ENCODE data around the gene FAM89A. TPM values are rescaled to one million over a fixed set of nuclear protein-coding genes. Genes with fewer than 3 reads are reported as not detected.

FAM89A gene
- total and polyA plus RNA-seq, 2 donors (not counting 1 experiment from before 2014, with no cell fraction given), result 3.2 to 6.1 TPM

- no peak overlapping the region for H3K4me3 Mint-ChIP-seq
- Histone ChIP-seq H3K36me3 (replicated peaks in 1 of 2; ENCODE audit: control extremely low read depth in 1 of 2, control insufficient read depth in 1 of 2, extremely low read depth in 1 of 2, insufficient read depth in 2 of 2, low read length in 1 of 2) (peaks cover 2 to 44% of the 10 kb centered on the region in 2 experiments), H3K9ac (ENCODE audit: low read length) (no peak overlapping the region), H3K27me3 (replicated peaks in 1 of 4; ENCODE audit: control extremely low read depth in 1 of 4, control insufficient read depth in 3 of 4, insufficient read depth in 4 of 4, low read length in 3 of 4) (no peaks in the 10 kb centered on the region), H3K4me1 (ENCODE audit: control insufficient read depth in 2 of 2, insufficient read depth in 2 of 2, low read length in 2 of 2) (no peaks in the 10 kb centered on the region), H2AFZ (ENCODE audit: insufficient read depth, low read depth, low read length, poor library complexity, severe bottlenecking) (no peak overlapping the region), H3K4me3 (ENCODE audit: control extremely low read depth in 1 of 5, extremely low read depth in 1 of 5, insufficient read depth in 1 of 5, low read depth in 2 of 5, low read length in 4 of 5) (no peak overlapping the region), H3K27ac (ENCODE audit: low read length in 2 of 2) (no peak overlapping the region), H4K20me1 (ENCODE audit: control insufficient read depth, insufficient read depth, low read length, poor library complexity, severe bottlenecking) (no peaks in the 10 kb centered on the region), H3K4me2 (replicated peaks; ENCODE audit: low read depth, low read length, poor library complexity, severe bottlenecking) (no peak overlapping the region), H3K9me3 (ENCODE audit: control extremely low read depth in 1 of 3, control insufficient read depth in 2 of 3, insufficient read depth in 1 of 3, low read length in 2 of 3) (peaks cover 1 to 15% (median 11%) of the 10 kb centered on the region in 3 donors), H3K79me2 (ENCODE audit: control insufficient read depth, insufficient read depth, low read length) (no peaks in the 10 kb centered on the region)
- CTCF ChIA-PET, result no interaction called here
- POLR2A ChIA-PET, result no interaction called here
- no peaks in the 10 kb centered on the region for H3K4me1 Mint-ChIP-seq
- no peak for DNase-seq
- H3K27ac Mint-ChIP-seq, result no peak overlapping the region
- H3K9me3 Mint-ChIP-seq (ENCODE audit: insufficient read depth), result peaks cover 29% of the 10 kb centered on the region
- TF ChIP-seq CTCF (IDR thresholded peaks at IDR 0.05) (no peak), EZH2 (IDR thresholded peaks at IDR 0.05; ENCODE audit: borderline replicate concordance, insufficient read depth, low read depth, low read length, poor library complexity, severe bottlenecking) (no peak)
- ATAC-seq (ENCODE audit: low read depth), result no peak
- intact Hi-C loops (cut with micrococcal nuclease), result no loop called here
- no peaks in the 10 kb centered on the region for H3K27me3 Mint-ChIP-seq
Observed at GRCh38 chr1:231001892-231002291, 38.2 kb downstream of the FAM89A start.

GRCh38 chr1:231000639-231001038 is 39.4 kb downstream of the FAM89A start:
- POLR2A ChIA-PET, result no interaction called here
- no peaks in the 10 kb centered on the region for H3K27me3 Mint-ChIP-seq
- peaks cover 2 to 56% of the 10 kb centered on the region in 2 experiments for H3K36me3 ChIP-seq (replicated peaks in 1 of 2; ENCODE audit: control extremely low read depth in 1 of 2, control insufficient read depth in 1 of 2, extremely low read depth in 1 of 2, insufficient read depth in 2 of 2, low read length in 1 of 2)
- H3K9me3 Mint-ChIP-seq (ENCODE audit: insufficient read depth), result peaks cover 23% of the 10 kb centered on the region
- no peaks in the 10 kb centered on the region for H4K20me1 ChIP-seq (ENCODE audit: control insufficient read depth, insufficient read depth, low read length, poor library complexity, severe bottlenecking)
- no peak overlapping the region for H3K4me3 ChIP-seq (ENCODE audit: control extremely low read depth in 1 of 5, extremely low read depth in 1 of 5, insufficient read depth in 1 of 5, low read depth in 2 of 5, low read length in 4 of 5)
- H2AFZ ChIP-seq (ENCODE audit: insufficient read depth, low read depth, low read length, poor library complexity, severe bottlenecking), result no peak overlapping the region
- H3K4me1 ChIP-seq (ENCODE audit: control insufficient read depth in 2 of 2, insufficient read depth in 2 of 2, low read length in 2 of 2), result no peaks in the 10 kb centered on the region
- no peak overlapping the region for H3K27ac ChIP-seq (ENCODE audit: low read length in 2 of 2)
- CTCF ChIA-PET, result interaction anchor here (0.6 kb wide), 1 partner anchor 189 kb away, joined by 4 read pairs; no protein-coding TSS in a partner anchor
- intact Hi-C loops (cut with micrococcal nuclease), result no loop called here
- no peak overlapping the region for H3K27ac Mint-ChIP-seq
- H3K4me3 Mint-ChIP-seq, result no peak overlapping the region
- DNase-seq, result no peak
- H3K79me2 ChIP-seq (ENCODE audit: control insufficient read depth, insufficient read depth, low read length), result no peaks in the 10 kb centered on the region
- no peaks in the 10 kb centered on the region for H3K27me3 ChIP-seq (replicated peaks in 1 of 4; ENCODE audit: control extremely low read depth in 1 of 4, control insufficient read depth in 3 of 4, insufficient read depth in 4 of 4, low read length in 3 of 4)
- no peaks in the 10 kb centered on the region for H3K4me1 Mint-ChIP-seq
- WGBS (ENCODE audit: insufficient coverage), result 100% methylated on average over 1 of the region's 1 CpG
- TF ChIP-seq EZH2 (IDR thresholded peaks at IDR 0.05; ENCODE audit: borderline replicate concordance, insufficient read depth, low read depth, low read length, poor library complexity, severe bottlenecking), result no peak
- TF ChIP-seq CTCF (IDR thresholded peaks at IDR 0.05), result no peak
- H3K9ac ChIP-seq (ENCODE audit: low read length), result no peak overlapping the region
- no peak overlapping the region for H3K4me2 ChIP-seq (replicated peaks; ENCODE audit: low read depth, low read length, poor library complexity, severe bottlenecking)
- H3K9me3 ChIP-seq (ENCODE audit: control extremely low read depth in 1 of 3, control insufficient read depth in 2 of 3, insufficient read depth in 1 of 3, low read length in 2 of 3), result peaks cover 0 to 12% (median 11%) of the 10 kb centered on the region in 3 donors
- ATAC-seq (ENCODE audit: low read depth), result no peak

Data from B cell (primary cell).